Mesendoderm (in vitro differentiated cells): Measurements from ENCODE around the gene ADAMTS9.

ENCODE experiments used
- DNase-seq: peaks from one replicate; pipeline ENCODE4 v3.0.0; 2013
- H2AK5ac ChIP-seq: 2 replicates; pipeline ENCODE4 v1.6.1; 2013; ENCODE audit warnings: low read length, inconsistent platforms
- H2BK120ac ChIP-seq: 2 replicates; pipeline ENCODE4 v1.6.1; 2013; ENCODE audit warnings: low read depth, mild to moderate bottlenecking, low read length, moderate library complexity, mixed read lengths
- H2BK15ac ChIP-seq: replicated peaks from 2 replicates; pipeline ENCODE4 v1.6.1; 2013; ENCODE audit warnings: low read depth, mild to moderate bottlenecking, moderate library complexity
- H2BK5ac ChIP-seq: 2 replicates; pipeline ENCODE4 v1.6.1; 2013; ENCODE audit warnings: low read length, inconsistent platforms
- H3K18ac ChIP-seq: 2 replicates; pipeline ENCODE4 v1.6.1; 2013; ENCODE audit warnings: mild to moderate bottlenecking, low read length, mixed read lengths
- H3K23ac ChIP-seq: one replicate; pipeline ENCODE4 v1.6.1; 2013; ENCODE audit warnings: low read length
- H3K27ac ChIP-seq: 2 replicates; pipeline ENCODE4 v1.5.1; 2013; ENCODE audit warnings: low read depth, mild to moderate bottlenecking, inconsistent platforms, low read length, moderate library complexity
- H3K27me3 ChIP-seq: 2 replicates; pipeline ENCODE4 v1.6.1; 2013; ENCODE audit warnings: low read length, control low read depth, mild to moderate bottlenecking, inconsistent platforms; ENCODE audit not compliant: insufficient read depth, poor library complexity
- H3K36me3 ChIP-seq: 2 replicates; pipeline ENCODE4 v1.6.1; 2013; ENCODE audit warnings: low read length, inconsistent platforms; ENCODE audit not compliant: control insufficient read depth, insufficient read depth
- H3K4ac ChIP-seq: one replicate; pipeline ENCODE4 v1.6.1; 2013; ENCODE audit warnings: low read depth, mild to moderate bottlenecking, low read length, moderate library complexity
- H3K4me1 ChIP-seq: 2 replicates; pipeline ENCODE4 v1.6.1; 2013; ENCODE audit warnings: low read depth, low read length, inconsistent platforms; ENCODE audit not compliant: control insufficient read depth
- H3K4me2 ChIP-seq: 2 replicates; pipeline ENCODE4 v1.6.1; 2013; ENCODE audit warnings: low read length
- H3K4me3 ChIP-seq: 2 replicates; pipeline ENCODE4 v1.5.1; 2013; ENCODE audit warnings: mild to moderate bottlenecking, low read length
- H3K56ac ChIP-seq: one replicate; pipeline ENCODE4 v1.6.1; 2013; ENCODE audit warnings: low read length
- H3K79me1 ChIP-seq: 2 replicates; pipeline ENCODE4 v1.6.1; 2013; ENCODE audit warnings: low read length, inconsistent platforms
- H3K79me2 ChIP-seq: 2 replicates; pipeline ENCODE4 v1.6.1; 2013; ENCODE audit warnings: mild to moderate bottlenecking, low read length; ENCODE audit not compliant: control insufficient read depth, insufficient read depth
- H3K9ac ChIP-seq: 2 replicates; pipeline ENCODE4 v1.6.1; 2013; ENCODE audit warnings: low read length, inconsistent platforms
- H4K5ac ChIP-seq: one replicate; pipeline ENCODE4 v1.6.1; 2013; ENCODE audit warnings: low read length
- H4K8ac ChIP-seq: one replicate; pipeline ENCODE4 v1.6.1; 2013; ENCODE audit warnings: low read depth, mild to moderate bottlenecking, control low read depth, low read length, moderate library complexity
- WGBS: extraction: QIAGEN DNeasy Blood & Tissue Kit; methylation state at CpG from one replicate; pipeline ENCODE4 v1.1.7; 2013; ENCODE audit warnings: low lambda C conversion rate, missing lambda C conversion rate; ENCODE audit not compliant: insufficient coverage; ENCODE audit errors: extremely low coverage; 5-methylcytosine and 5-hydroxymethylcytosine counted together

The ADAMTS9 gene

GRCh38 chr3:64621726-64622395, 65.9 kb downstream of the ADAMTS9 start:
- Histone ChIP-seq H3K9ac (no peak overlapping the region), H4K5ac (no peak overlapping the region), H3K18ac (no peak overlapping the region), H2BK5ac (no peak overlapping the region), H3K56ac (no peak overlapping the region), H3K23ac (no peak overlapping the region), H3K27ac (no peak overlapping the region), H3K36me3 (no peaks in the 10 kb centered on the region), H2BK120ac (no peak overlapping the region), H3K27me3 (no peaks in the 10 kb centered on the region), H3K79me2 (no peaks in the 10 kb centered on the region), H2BK15ac (no peak overlapping the region), H3K79me1 (no peaks in the 10 kb centered on the region), H3K4me3 (no peak overlapping the region), H2AK5ac (no peak overlapping the region), H3K4me2 (no peak overlapping the region), H3K4me1 (no peaks in the 10 kb centered on the region), H3K4ac (no peak overlapping the region), H4K8ac (no peak overlapping the region)
- WGBS: no CpG with 5 or more reads among the region's 8 CpGs
- no peak for DNase-seq

GRCh38 chr3:64621275-64621674, 66.5 kb downstream of the ADAMTS9 start:
- H4K5ac ChIP-seq: no peak overlapping the region
- WGBS: no CpG with 5 or more reads among the region's 8 CpGs
- no peaks in the 10 kb centered on the region for H3K79me2 ChIP-seq
- no peak overlapping the region for H3K4me2 ChIP-seq
- no peak overlapping the region for H2BK120ac ChIP-seq
- H3K27ac ChIP-seq: no peak overlapping the region
- H3K23ac ChIP-seq: no peak overlapping the region
- H4K8ac ChIP-seq: no peak overlapping the region
- no peak overlapping the region for H2BK5ac ChIP-seq
- H2AK5ac ChIP-seq: no peak overlapping the region
- no peak overlapping the region for H3K56ac ChIP-seq
- no peaks in the 10 kb centered on the region for H3K4me1 ChIP-seq
- no peaks in the 10 kb centered on the region for H3K27me3 ChIP-seq
- H3K9ac ChIP-seq: no peak overlapping the region
- no peak overlapping the region for H3K4ac ChIP-seq
- no peak overlapping the region for H3K18ac ChIP-seq
- no peaks in the 10 kb centered on the region for H3K79me1 ChIP-seq
- no peak overlapping the region for H3K4me3 ChIP-seq
- no peak overlapping the region for H2BK15ac ChIP-seq
- H3K36me3 ChIP-seq: no peaks in the 10 kb centered on the region
- DNase-seq: no peak

- no peak overlapping the region for H3K27ac ChIP-seq
- no peak overlapping the region for H3K18ac ChIP-seq
- H3K4me1 ChIP-seq: no peaks in the 10 kb centered on the region
- no peak overlapping the region for H2BK5ac ChIP-seq
- no peaks in the 10 kb centered on the region for H3K79me1 ChIP-seq
- no CpG with 5 or more reads among the region's 1 CpG for WGBS
- DNase-seq: no peak
- H3K4me2 ChIP-seq: no peak overlapping the region
- H3K27me3 ChIP-seq: no peaks in the 10 kb centered on the region
- H2AK5ac ChIP-seq: no peak overlapping the region
- no peak overlapping the region for H3K9ac ChIP-seq
- H4K5ac ChIP-seq: no peak overlapping the region
- H2BK120ac ChIP-seq: no peak overlapping the region
- H2BK15ac ChIP-seq: no peak overlapping the region
- H3K23ac ChIP-seq: no peak overlapping the region
- H3K56ac ChIP-seq: no peak overlapping the region
- H3K4me3 ChIP-seq: no peak overlapping the region
- H3K36me3 ChIP-seq: no peaks in the 10 kb centered on the region
- H3K4ac ChIP-seq: no peak overlapping the region
- no peak overlapping the region for H4K8ac ChIP-seq
- no peaks in the 10 kb centered on the region for H3K79me2 ChIP-seq
Observed at GRCh38 chr3:64620020-64620419, 67.8 kb downstream of the ADAMTS9 start.

- Histone ChIP-seq H3K27ac (no peak overlapping the region), H3K4me3 (no peak overlapping the region), H3K79me2 (no peaks in the 10 kb centered on the region), H3K4me2 (no peak overlapping the region), H3K9ac (no peak overlapping the region), H3K27me3 (no peaks in the 10 kb centered on the region), H3K56ac (no peak overlapping the region), H2BK15ac (no peak overlapping the region), H3K36me3 (no peaks in the 10 kb centered on the region), H2BK5ac (no peak overlapping the region), H3K4me1 (no peaks in the 10 kb centered on the region), H3K18ac (no peak overlapping the region), H2BK120ac (no peak overlapping the region), H4K8ac (no peak overlapping the region), H3K79me1 (no peaks in the 10 kb centered on the region), H2AK5ac (no peak overlapping the region), H3K23ac (no peak overlapping the region), H4K5ac (no peak overlapping the region), H3K4ac (no peak overlapping the region)
- no CpG with 5 or more reads among the region's 5 CpGs for WGBS
- no peak for DNase-seq
Observed at GRCh38 chr3:64619216-64619615, 68.6 kb downstream of the ADAMTS9 start.

GRCh38 chr3:64617610-64618009, 70.2 kb downstream of the ADAMTS9 start:
- H3K23ac ChIP-seq: no peak overlapping the region
- H3K27ac ChIP-seq: no peak overlapping the region
- H3K56ac ChIP-seq: no peak overlapping the region
- no peaks in the 10 kb centered on the region for H3K79me2 ChIP-seq
- no CpG with 5 or more reads among the region's 2 CpGs for WGBS
- H2BK5ac ChIP-seq: no peak overlapping the region
- no peak overlapping the region for H3K4me2 ChIP-seq
- H3K4me1 ChIP-seq: no peaks in the 10 kb centered on the region
- H3K4ac ChIP-seq: no peak overlapping the region
- no peaks in the 10 kb centered on the region for H3K79me1 ChIP-seq
- no peak overlapping the region for H4K5ac ChIP-seq
- no peak overlapping the region for H3K4me3 ChIP-seq
- H3K9ac ChIP-seq: no peak overlapping the region
- H3K18ac ChIP-seq: no peak overlapping the region
- H2BK15ac ChIP-seq: no peak overlapping the region
- H2BK120ac ChIP-seq: no peak overlapping the region
- H2AK5ac ChIP-seq: no peak overlapping the region
- H4K8ac ChIP-seq: no peak overlapping the region
- DNase-seq: no peak
- no peaks in the 10 kb centered on the region for H3K36me3 ChIP-seq
- H3K27me3 ChIP-seq: no peaks in the 10 kb centered on the region

- Histone ChIP-seq H2BK5ac (no peak overlapping the region), H3K4me3 (no peak overlapping the region), H3K18ac (no peak overlapping the region), H2BK15ac (no peak overlapping the region), H3K27ac (no peak overlapping the region), H3K4me2 (no peak overlapping the region), H4K8ac (no peak overlapping the region), H3K23ac (no peak overlapping the region), H3K27me3 (no peaks in the 10 kb centered on the region), H3K4ac (no peak overlapping the region), H3K79me1 (no peaks in the 10 kb centered on the region), H3K56ac (no peak overlapping the region), H3K79me2 (no peaks in the 10 kb centered on the region), H3K36me3 (no peaks in the 10 kb centered on the region), H4K5ac (no peak overlapping the region), H2BK120ac (no peak overlapping the region), H3K9ac (no peak overlapping the region), H2AK5ac (no peak overlapping the region), H3K4me1 (no peaks in the 10 kb centered on the region)
- no CpG with 5 or more reads among the region's 2 CpGs for WGBS
- DNase-seq: no peak
Observed at GRCh38 chr3:64616953-64617352, 70.8 kb downstream of the ADAMTS9 start.
